Erythroblast (primary cell): Measurements from ENCODE around the gene ST7L.

Experiments
- GATA1 ChIP-seq: IDR thresholded peaks from 2 replicates; pipeline ENCODE4 v1.6.1; 2011; ENCODE audit warnings: low read depth, mild to moderate bottlenecking, control low read depth, low read length, moderate library complexity
- POLR2A ChIP-seq: IDR thresholded peaks from 2 replicates; pipeline ENCODE4 v1.6.1; 2011; ENCODE audit warnings: mild to moderate bottlenecking, low read length

DNA sequence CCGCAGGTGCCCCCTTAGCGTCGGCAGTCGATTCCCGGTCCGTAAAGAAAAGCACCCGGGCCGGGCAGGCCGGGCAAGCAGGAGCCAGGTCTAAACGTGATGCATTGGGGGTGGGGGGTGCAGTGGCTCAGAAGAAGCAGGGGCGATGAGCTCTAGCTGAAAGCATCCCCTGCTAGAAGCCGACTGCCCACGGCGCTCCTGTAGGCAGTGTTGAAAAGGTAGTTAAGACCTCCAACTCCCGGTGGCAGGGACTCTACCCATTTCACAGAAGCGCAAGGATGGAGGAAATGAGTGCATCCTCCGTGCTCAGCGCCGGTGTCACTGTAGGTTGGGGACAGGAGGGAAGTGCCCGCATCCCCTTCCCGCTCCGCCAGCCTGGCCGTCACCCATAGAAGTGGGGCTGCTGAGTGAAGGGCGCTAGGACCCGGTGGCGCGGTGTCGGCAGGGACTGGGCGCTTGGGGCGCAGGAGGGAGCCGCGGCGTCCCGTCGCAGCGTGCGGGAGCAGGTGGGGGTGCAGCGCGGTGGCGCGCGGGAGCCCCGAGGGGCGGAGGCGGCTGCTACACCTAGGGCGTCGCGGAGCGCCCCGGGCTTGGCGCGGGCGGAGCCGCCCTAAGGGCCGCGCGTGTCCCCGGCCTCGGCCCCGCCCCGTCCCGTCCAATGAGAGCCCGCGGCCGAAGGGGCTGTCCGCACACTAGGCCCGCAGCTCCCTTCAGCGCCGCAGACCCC lies 110.5 kb downstream of the ST7L start, which contains the start of gene WNT2B:
- no peak for TF ChIP-seq POLR2A
- TF ChIP-seq GATA1: no peak
